HCT116 (cell line): Measurements from ENCODE around the gene RASGEF1C. TPM values are rescaled to one million over a fixed set of nuclear protein-coding genes. Genes with fewer than 3 reads are reported as not detected.

Source experiments
- ATAC-seq: fragments of 200-7000 bp; cut with Tn5 transposase; 2 replicates; pipeline ENCODE4 v1.9.1; 2020; ENCODE audit warnings: mild to moderate bottlenecking, moderate library complexity
- BruUV-seq: library from RNA; stranded (reverse); fragments of 400-500 nt; replicated peaks from 2 replicates; lab custom pipeline; 2021; lab: Mats Ljungman, UMichigan
- CTCF ChIA-PET: fragments of 300-600 bp; sonication (Branson Sonifier 250); formaldehyde crosslinking; loops from one replicate; lab custom pipeline; 2021; ENCODE audit warnings: antibody characterized with exemption; lab: Charles Lee
- POLR2A ChIA-PET: fragments of 300-600, 350-600 bp; sonication (Branson Sonifier 250); formaldehyde crosslinking; loops from one replicate; lab custom pipeline; 2021; ENCODE audit warnings: antibody characterized with exemption; lab: Charles Lee
- RAD21 ChIA-PET, 2 experiments: fragments of 300-600 bp; sonication (Branson Sonifier 250); formaldehyde crosslinking; loops; one replicate each; lab custom pipeline; 2023; ENCODE audit warnings: low total read pairs in 2 of 2; ENCODE audit not compliant: uncharacterized antibody in 2 of 2, unreplicated experiment in 2 of 2, low non-redundant PET in 1 of 2; lab: Charles Lee
- DNase-seq: peaks from one replicate; pipeline ENCODE4 v3.0.0-alpha.2; 2010; ENCODE audit warnings: low read depth, low spot score
- H2AFZ ChIP-seq: fragments of 200-600 bp; shearing (Covaris generic), sonication (generic); 2 replicates; pipeline ENCODE4 v1.6.1; 2017; ENCODE audit warnings: low read depth, mixed run types, mixed read lengths, antibody characterized with exemption, low read length; ENCODE audit not compliant: poor library complexity, severe bottlenecking
- H3K27ac ChIP-seq: 2 replicates; pipeline ENCODE4 v1.5.1; 2012; ENCODE audit warnings: low read depth, low read length
- H3K27me3 ChIP-seq: fragments of 200-600 bp; sonication (generic); 2 replicates; pipeline ENCODE4 v1.6.1; 2016; ENCODE audit warnings: mixed run types, low read length, mixed read lengths; ENCODE audit not compliant: insufficient read depth
- H3K36me3 ChIP-seq, 2 experiments: fragments of 200-500 bp in 1 of 2; fragments of 200-600 bp in 1 of 2; sonication (Bioruptor generic) in 1 of 2; sonication (generic) in 1 of 2; 2 replicates each; pipeline versions ENCODE4 v1.5.1 to v1.6.1; 2014 to 2016; ENCODE audit warnings: low read length in 2 of 2, inconsistent platforms in 1 of 2, mixed read lengths in 1 of 2, mixed run types in 1 of 2; ENCODE audit not compliant: insufficient read depth in 2 of 2, control insufficient read depth in 1 of 2
- H3K4me1 ChIP-seq, 2 experiments: fragments of 200-600 bp in 1 of 2; sonication (generic) in 1 of 2; 2 replicates each; pipeline versions ENCODE4 v1.5.1 to v1.6.1; 2012 to 2017; ENCODE audit warnings: low read length in 2 of 2, inconsistent platforms in 1 of 2, mild to moderate bottlenecking in 1 of 2, mixed read lengths in 1 of 2, mixed run types in 1 of 2, moderate library complexity in 1 of 2; ENCODE audit not compliant: insufficient read depth in 2 of 2, control insufficient read depth in 1 of 2
- H3K4me2 ChIP-seq: fragments of 200-600 bp; sonication (generic); 2 replicates; pipeline ENCODE4 v1.6.1; 2017; ENCODE audit warnings: mixed run types, low read length, mixed read lengths
- H3K4me3 ChIP-seq, 2 experiments: fragments of 200-600 bp in 1 of 2; sonication (generic) in 1 of 2; replicated peaks in 1 of 2; 2 replicates each; pipeline ENCODE4 v1.5.1; 2011 to 2016; ENCODE audit warnings: low read length in 2 of 2, control low read depth in 1 of 2, low read depth in 1 of 2, mild to moderate bottlenecking in 1 of 2, mixed read lengths in 1 of 2, mixed run types in 1 of 2
- H3K79me2 ChIP-seq: fragments of 200-600 bp; sonication (generic); 2 replicates; pipeline ENCODE4 v1.6.1; 2017; ENCODE audit warnings: mild to moderate bottlenecking, mixed run types, low read length, moderate library complexity, mixed read lengths; ENCODE audit not compliant: insufficient read depth
- H3K9ac ChIP-seq: fragments of 200-600 bp; sonication (generic); 2 replicates; pipeline ENCODE4 v1.6.1; 2016; ENCODE audit warnings: low read length, mixed read lengths
- H3K9me2 ChIP-seq: fragments of 200-600 bp; sonication (generic), shearing (Covaris generic); 2 replicates; pipeline ENCODE4 v1.6.1; 2017; ENCODE audit warnings: mixed run types, mild to moderate bottlenecking, moderate library complexity; ENCODE audit not compliant: insufficient read depth
- H3K9me3 ChIP-seq, 2 experiments: fragments of 200-500 bp in 1 of 2; fragments of 200-600 bp in 1 of 2; sonication (Bioruptor generic) in 1 of 2; sonication (generic) in 1 of 2; 2 replicates each; pipeline ENCODE4 v1.6.1; 2014 to 2017; ENCODE audit warnings: low read length in 2 of 2, mixed read lengths in 2 of 2, inconsistent platforms in 1 of 2, low read depth in 1 of 2, mild to moderate bottlenecking in 1 of 2, mixed run types in 1 of 2, moderate library complexity in 1 of 2; ENCODE audit not compliant: control insufficient read depth in 1 of 2, insufficient read depth in 1 of 2
- H4K20me1 ChIP-seq: fragments of 200-600 bp; sonication (generic), shearing (Covaris generic); 2 replicates; pipeline ENCODE4 v1.6.1; 2017; ENCODE audit warnings: mixed run types, mild to moderate bottlenecking, moderate library complexity; ENCODE audit not compliant: insufficient read depth
- ATF3 ChIP-seq: IDR thresholded peaks from 2 replicates; pipeline ENCODE4 v1.6.1; 2012
- CBX3 ChIP-seq: IDR thresholded peaks from 2 replicates; pipeline ENCODE4 v1.6.1; 2012; ENCODE audit warnings: low read depth
- CTCF ChIP-seq, 3 experiments: fragments of 200-600 bp in 1 of 3; sonication (generic) in 1 of 3; IDR thresholded peaks in 2 of 3; conservative IDR thresholded peaks in 1 of 3; 2 replicates each; pipeline ENCODE4 v1.5.1; 2012 to 2017; ENCODE audit warnings: low read depth in 2 of 3, low read length in 2 of 3, antibody characterized with exemption in 1 of 3, borderline replicate concordance in 1 of 3, control low read depth in 1 of 3, mild to moderate bottlenecking in 1 of 3, mixed read lengths in 1 of 3, mixed run types in 1 of 3, moderate library complexity in 1 of 3; ENCODE audit not compliant: insufficient read depth in 1 of 3
- EGR1 ChIP-seq: IDR thresholded peaks from 2 replicates; pipeline ENCODE4 v1.6.1; 2012; ENCODE audit warnings: low read depth
- ELF1 ChIP-seq: IDR thresholded peaks from 2 replicates; pipeline ENCODE4 v1.6.1; 2012; ENCODE audit warnings: low read depth, borderline replicate concordance
- EZH2 ChIP-seq: fragments of 200-600 bp; sonication (generic); IDR thresholded peaks from 2 replicates; pipeline ENCODE4 v1.6.1; 2017; ENCODE audit warnings: antibody characterized with exemption, mixed run types
- FOSL1 ChIP-seq: IDR thresholded peaks from 2 replicates; pipeline ENCODE4 v1.6.1; 2012; ENCODE audit warnings: low read depth
- JUND ChIP-seq: IDR thresholded peaks from 2 replicates; pipeline ENCODE4 v1.6.1; 2012
- MAX ChIP-seq: IDR thresholded peaks from 2 replicates; pipeline ENCODE4 v1.6.1; 2012
- POLR2AphosphoS5 ChIP-seq: IDR thresholded peaks from 2 replicates; pipeline ENCODE4 v1.6.1; 2011; ENCODE audit warnings: mild to moderate bottlenecking, low read depth, low read length, moderate library complexity
- RAD21 ChIP-seq: IDR thresholded peaks from 2 replicates; pipeline ENCODE4 v1.6.1; 2012; ENCODE audit warnings: low read depth, mild to moderate bottlenecking
- SIN3A ChIP-seq: IDR thresholded peaks from 2 replicates; pipeline ENCODE4 v1.6.1; 2012; ENCODE audit warnings: low read depth
- SP1 ChIP-seq: IDR thresholded peaks from 2 replicates; pipeline ENCODE4 v1.6.1; 2012; ENCODE audit warnings: low read depth
- SRF ChIP-seq: IDR thresholded peaks from 2 replicates; pipeline ENCODE4 v1.6.1; 2012; ENCODE audit warnings: low read depth
- YY1 ChIP-seq: IDR thresholded peaks from 2 replicates; pipeline ENCODE4 v1.6.1; 2011; ENCODE audit warnings: low read length, low read depth, moderate library complexity, mild to moderate bottlenecking; ENCODE audit not compliant: insufficient replicate concordance; ENCODE audit errors: extremely low read depth
- ZBTB33 ChIP-seq: IDR thresholded peaks from 2 replicates; pipeline ENCODE4 v1.6.1; 2011; ENCODE audit warnings: mild to moderate bottlenecking, low read length, moderate library complexity; ENCODE audit not compliant: insufficient replicate concordance; ENCODE audit errors: extremely low read depth
- ZFX ChIP-seq: fragments of 450-650 bp; IDR thresholded peaks from 2 replicates; pipeline ENCODE4 v1.6.1; 2017
- ZNF274 ChIP-seq: fragments of 200-500 bp; sonication (Bioruptor generic); IDR thresholded peaks from 2 replicates; pipeline ENCODE4 v1.6.1; 2014; ENCODE audit warnings: mild to moderate bottlenecking, low read depth, low read length, inconsistent platforms
- intact Hi-C: fragments of 100-400 bp; cut with micrococcal nuclease; formaldehyde crosslinking; loops from 2 replicates; pipeline ENCODE4 v1.10.0; 2022
- total RNA-seq: library from RNA; stranded (reverse); gene quantifications from one replicate; pipeline ENCODE4 v1.2.1, GENCODE V29; 2021; ENCODE audit not compliant: unreplicated experiment

RASGEF1C gene
- total RNA-seq, 1 experiment from 2014 or later = 1.2 TPM

- Histone ChIP-seq H3K9me3 (no peaks in the 10 kb centered on the region), H3K27ac (no peak overlapping the region), H3K27me3 (no peaks in the 10 kb centered on the region), H3K4me3 (no peak overlapping the region), H3K36me3 (peaks cover 3 to 33% of the 10 kb centered on the region in 2 experiments; a peak in 3 of 4 replicates), H3K9ac (no peak overlapping the region), H3K4me1 (no peaks in the 10 kb centered on the region), H3K9me2 (no peaks in the 10 kb centered on the region), H4K20me1 (no peaks in the 10 kb centered on the region), H3K79me2 (no peaks in the 10 kb centered on the region), H2AFZ (no peak overlapping the region), H3K4me2 (no peak overlapping the region)
- ChIA-PET RAD21 (no interaction called here), POLR2A (no interaction called here), CTCF (no interaction called here)
- intact Hi-C loops = no loop called here
- TF ChIP-seq EGR1 (no peak), SIN3A (no peak), YY1 (no peak), JUND (no peak), POLR2AphosphoS5 (no peak), CTCF (IDR thresholded peaks at IDR 0.05 in 2 of 3, conservative IDR thresholded peaks at IDR 0.05 in 1 of 3; ENCODE audit: borderline replicate concordance in 1 of 3, insufficient read depth in 1 of 3, low read depth in 2 of 3, low read length in 2 of 3) (no peak), SRF (no peak), MAX (no peak), ZNF274 (no peak), FOSL1 (no peak), ELF1 (no peak), RAD21 (no peak), SP1 (no peak), ATF3 (no peak), ZBTB33 (no peak), CBX3 (no peak), ZFX (no peak), EZH2 (no peak)
- ATAC-seq = no peak
- no TSS peak for BruUV-seq
- DNase-seq = no peak
Observed at GRCh38 chr5:180241600-180241999, 32.6 kb upstream of the RASGEF1C start.
